K562 (cell line): Measurements from ENCODE around the gene MBLAC2. TPM values are rescaled to one million over a fixed set of nuclear protein-coding genes. Genes with fewer than 3 reads are reported as not detected.
A peak's percentile ranks its signal among the peaks of the same experiment; 100 is the strongest.

Experiments used
- CAMTA2 ChIP-seq: fragments of 250-450 bp; sonication (Bioruptor Pico); conservative IDR thresholded peaks from 2 replicates; pipeline ENCODE4 v1.5.1; 2022
- DDX20 ChIP-seq: fragments of 450-650 bp; IDR thresholded peaks from 2 replicates; pipeline ENCODE4 v1.6.1; 2016; ENCODE audit warnings: missing genetic modification characterization, low read depth, mild to moderate bottlenecking, missing compliant biosample characterization, moderate library complexity
- ESRRA ChIP-seq: fragments of 450-650 bp; IDR thresholded peaks from 2 replicates; pipeline ENCODE4 v1.6.1; 2014; ENCODE audit warnings: low read depth, mild to moderate bottlenecking, moderate library complexity, borderline replicate concordance
- HDAC1 ChIP-seq, 2 experiments: fragments of 450-650 bp; IDR thresholded peaks; 2 replicates each; pipeline ENCODE4 v1.6.1; 2016 to 2017; ENCODE audit warnings: inconsistent platforms in 1 of 2, mild to moderate bottlenecking in 1 of 2, moderate library complexity in 1 of 2
- HDAC3 ChIP-seq: fragments of 450-650 bp; IDR thresholded peaks from 2 replicates; pipeline ENCODE4 v1.6.1; 2018; ENCODE audit warnings: borderline replicate concordance, mild to moderate bottlenecking, moderate library complexity; ENCODE audit not compliant: partially characterized antibody
- HLTF ChIP-seq: fragments of 450-650 bp; IDR thresholded peaks from 2 replicates; pipeline ENCODE4 v1.6.1; 2016
- KLF16 ChIP-seq: IDR thresholded peaks from 2 replicates; pipeline ENCODE4 v1.6.1; 2016; ENCODE audit warnings: antibody characterized with exemption
- NBN ChIP-seq: fragments of 450-650 bp; IDR thresholded peaks from 2 replicates; pipeline ENCODE4 v1.6.1; 2016; ENCODE audit warnings: low read depth, mild to moderate bottlenecking
- NFE2L1 ChIP-seq: fragments of 450-650 bp; IDR thresholded peaks from 2 replicates; pipeline ENCODE4 v1.6.1; 2016; ENCODE audit warnings: missing genetic modification characterization, low read depth, mild to moderate bottlenecking, missing compliant biosample characterization, moderate library complexity, borderline replicate concordance
- NFIC ChIP-seq: fragments of 450-650 bp; IDR thresholded peaks from 2 replicates; pipeline ENCODE4 v1.6.1; 2017; ENCODE audit warnings: mild to moderate bottlenecking, inconsistent platforms
- PCBP2 ChIP-seq: fragments of 200-400 bp; formaldehyde crosslinking; IDR thresholded peaks from 2 replicates; pipeline ENCODE4 v1.6.1; 2018; ENCODE audit warnings: low read length, low read depth, mild to moderate bottlenecking, moderate library complexity; ENCODE audit not compliant: poor library complexity, severe bottlenecking
- PHF21A ChIP-seq: fragments of 450-650 bp; IDR thresholded peaks from 2 replicates; pipeline ENCODE4 v1.6.1; 2017; ENCODE audit warnings: low read depth, borderline replicate concordance
- POLR2AphosphoS2 ChIP-seq: IDR thresholded peaks from 2 replicates; pipeline ENCODE4 v1.6.1; 2012; ENCODE audit warnings: low read length, improper control_type of control experiment
- PTRF ChIP-seq: fragments of 450-650 bp; IDR thresholded peaks from 2 replicates; pipeline ENCODE4 v1.6.1; 2016; ENCODE audit warnings: mild to moderate bottlenecking, missing genetic modification characterization, missing compliant biosample characterization
- SMAD4 ChIP-seq: fragments of 250-450 bp; sonication (Bioruptor Pico); conservative IDR thresholded peaks from 2 replicates; pipeline ENCODE4 v1.8.0; 2021; ENCODE audit warnings: inconsistent platforms, mild to moderate bottlenecking, moderate library complexity
- SOX6 ChIP-seq: fragments of 450-650 bp; IDR thresholded peaks from 2 replicates; pipeline ENCODE4 v1.6.1; 2014; ENCODE audit warnings: mild to moderate bottlenecking
- THRA ChIP-seq: fragments of 450-650 bp; IDR thresholded peaks from 2 replicates; pipeline ENCODE4 v1.6.1; 2017; ENCODE audit warnings: mild to moderate bottlenecking, moderate library complexity
- ZBTB7A ChIP-seq: IDR thresholded peaks from 2 replicates; pipeline ENCODE4 v1.6.1; 2011; ENCODE audit warnings: low read depth, mild to moderate bottlenecking, low read length, moderate library complexity, borderline replicate concordance; ENCODE audit not compliant: control insufficient read depth
- ZEB2 ChIP-seq: fragments of 450-650 bp; IDR thresholded peaks from 2 replicates; pipeline ENCODE4 v1.6.1; 2016
- ZKSCAN1 ChIP-seq: fragments of 150-350 bp; IDR thresholded peaks from 2 replicates; pipeline ENCODE4 v1.6.1; 2016; ENCODE audit warnings: low read depth, low read length
- ZNF347 ChIP-seq: fragments of 450-650 bp; formaldehyde crosslinking; IDR thresholded peaks from 2 replicates; pipeline ENCODE4 v1.4.0; 2020; ENCODE audit warnings: low read depth, mild to moderate bottlenecking, moderate library complexity
- ZNF76 ChIP-seq: fragments of 250-450 bp; sonication (Bioruptor Pico); IDR thresholded peaks from 2 replicates; pipeline ENCODE4 v1.4.0; 2020; ENCODE audit warnings: mild to moderate bottlenecking, moderate library complexity, borderline replicate concordance
- ZNF780A ChIP-seq: fragments of 250-450 bp; sonication (Bioruptor Pico); IDR thresholded peaks from 2 replicates; pipeline ENCODE4 v1.5.0; 2021; ENCODE audit warnings: mild to moderate bottlenecking
- ZNF830 ChIP-seq: fragments of 250-450 bp; sonication (Bioruptor Pico); IDR thresholded peaks from 2 replicates; pipeline ENCODE4 v1.5.0; 2021; ENCODE audit warnings: mild to moderate bottlenecking
- polyA plus RNA-seq, 8 experiments: library from polyadenylated mRNA; depleted of rRNA in 4 of 8; stranded (reverse) in 5 of 8; unstranded in 3 of 8; fragments of >200 nt; fragmentation: Nextera tagmentation in 2 of 8; fragmentation: Illumina TruSeq in 1 of 8; extraction: Ambion mirVana in 2 of 8; extraction: Trizol in 1 of 8; gene quantifications; 2 replicates each; pipeline versions ENCODE4 v1.2.1 to v1.2.3, GENCODE V29; 2011 to 2014; ENCODE audit warnings: inconsistent platforms in 1 of 8, missing spikeins in 1 of 8
- total RNA-seq, 7 experiments: library from RNA; depleted of rRNA in 6 of 7; stranded (reverse); fragments of >200 nt in 6 of 7; fragmentation: Illumina TruSeq in 2 of 7; extraction: Trizol in 2 of 7; gene quantifications; 2 replicates each; pipeline versions ENCODE4 v1.2.1 to v1.2.3, GENCODE V29; 2011 to 2021; ENCODE audit warnings: low replicate concordance in 1 of 7
- TF ChIP-seq, protein P1 (sequence below): fragments of 450-650 bp; IDR thresholded peaks from 2 replicates; pipeline ENCODE4 v1.6.1; 2016; ENCODE audit warnings: borderline replicate concordance
- TF ChIP-seq, protein P2 (sequence below): sonication (generic); formaldehyde crosslinking; IDR thresholded peaks from 2 replicates; pipeline ENCODE4 v1.8.0; 2022; ENCODE audit warnings: missing genetic modification reagents, mild to moderate bottlenecking, moderate library complexity, borderline replicate concordance

MBLAC2 gene
- total and polyA plus RNA-seq, 9 of the 15 experiments (the other 6 are each of a cell fraction or from before 2014, with no cell fraction given) = 2.4 to 13.1 (median 10.3) TPM

- TF ChIP-seq ZKSCAN1 (no peak), POLR2AphosphoS2 (peak; percentile 95), NFIC (peak; percentile 52), ZNF780A (CRISPR knock-in tag) (no peak; the same call in 1 of the 2 replicates), THRA (no peak), PTRF (tag) (no peak), ZEB2 (no peak), ZNF347 (no peak), HDAC1 (IDR thresholded peaks at IDR 0.05) (peak; percentile 47 to 49; a peak in 2 of 4 replicates), DDX20 (tag) (no peak), HLTF (0 out of 2 replicates have a peak, but pooled peaks have one; percentile 62), CAMTA2 (CRISPR knock-in tag) (no peak), ZBTB7A (peak; percentile 82; the same call in 1 of the 2 replicates), ESRRA (peak; percentile 36; the same call in 1 of the 2 replicates), PHF21A (0 out of 2 replicates have a peak, but pooled peaks have one; percentile 30), NBN (peak; percentile 46; the same call in 1 of the 2 replicates), SOX6 (no peak; the same call in 1 of the 2 replicates), SMAD4 (CRISPR knock-in tag) (peak; percentile 9; the same call in 1 of the 2 replicates), NFE2L1 (tag) (no peak), PCBP2 (no peak), ZNF76 (CRISPR knock-in tag) (no peak), HDAC3 (no peak), ZNF830 (CRISPR knock-in tag) (peak; percentile 89), KLF16 (no peak)
- TF ChIP-seq, protein P1, sequence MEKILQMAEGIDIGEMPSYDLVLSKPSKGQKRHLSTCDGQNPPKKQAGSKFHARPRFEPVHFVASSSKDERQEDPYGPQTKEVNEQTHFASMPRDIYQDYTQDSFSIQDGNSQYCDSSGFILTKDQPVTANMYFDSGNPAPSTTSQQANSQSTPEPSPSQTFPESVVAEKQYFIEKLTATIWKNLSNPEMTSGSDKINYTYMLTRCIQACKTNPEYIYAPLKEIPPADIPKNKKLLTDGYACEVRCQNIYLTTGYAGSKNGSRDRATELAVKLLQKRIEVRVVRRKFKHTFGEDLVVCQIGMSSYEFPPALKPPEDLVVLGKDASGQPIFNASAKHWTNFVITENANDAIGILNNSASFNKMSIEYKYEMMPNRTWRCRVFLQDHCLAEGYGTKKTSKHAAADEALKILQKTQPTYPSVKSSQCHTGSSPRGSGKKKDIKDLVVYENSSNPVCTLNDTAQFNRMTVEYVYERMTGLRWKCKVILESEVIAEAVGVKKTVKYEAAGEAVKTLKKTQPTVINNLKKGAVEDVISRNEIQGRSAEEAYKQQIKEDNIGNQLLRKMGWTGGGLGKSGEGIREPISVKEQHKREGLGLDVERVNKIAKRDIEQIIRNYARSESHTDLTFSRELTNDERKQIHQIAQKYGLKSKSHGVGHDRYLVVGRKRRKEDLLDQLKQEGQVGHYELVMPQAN = no peak; the same call in 1 of the 2 replicates
- TF ChIP-seq, protein P2, sequence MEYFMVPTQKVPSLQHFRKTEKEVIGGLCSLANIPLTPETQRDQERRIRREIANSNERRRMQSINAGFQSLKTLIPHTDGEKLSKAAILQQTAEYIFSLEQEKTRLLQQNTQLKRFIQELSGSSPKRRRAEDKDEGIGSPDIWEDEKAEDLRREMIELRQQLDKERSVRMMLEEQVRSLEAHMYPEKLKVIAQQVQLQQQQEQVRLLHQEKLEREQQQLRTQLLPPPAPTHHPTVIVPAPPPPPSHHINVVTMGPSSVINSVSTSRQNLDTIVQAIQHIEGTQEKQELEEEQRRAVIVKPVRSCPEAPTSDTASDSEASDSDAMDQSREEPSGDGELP (CRISPR knock-in tag) = peak; percentile 70; the same call in 1 of the 2 replicates
These were observed 65.0 kb downstream of the MBLAC2 start, which contains the start of gene CETN3 (continued) for GRCh38 chr5:90409318-90410177.
